ENCODE measurements around the gene HNRNPA3. TPM values are rescaled to one million over a fixed set of nuclear protein-coding genes. Genes with fewer than 3 reads are reported as not detected.

HNRNPA3 gene
- total and polyA plus RNA-seq, 2 donors (not counting 1 experiment from before 2014, with no cell fraction given) = 45.1 to 200 TPM

GRCh38 chr2:177175917-177176668 is 36.5 kb upstream of the HNRNPA3 start:
- Mint-ChIP-seq H3K4me1 (peaks cover 5% of the 10 kb centered on the region), H3K4me3 (no peak overlapping the region), H3K9me3 (ENCODE audit: insufficient read depth) (no peaks in the 10 kb centered on the region), H3K27ac (no peak overlapping the region), H3K27me3 (no peaks in the 10 kb centered on the region)
- Histone ChIP-seq H3K4me2 (replicated peaks; ENCODE audit: low read depth, low read length, poor library complexity, severe bottlenecking) (no peak overlapping the region), H4K20me1 (ENCODE audit: control insufficient read depth, insufficient read depth, low read length, poor library complexity, severe bottlenecking) (no peaks in the 10 kb centered on the region), H3K36me3 (replicated peaks in 1 of 2; ENCODE audit: control extremely low read depth in 1 of 2, control insufficient read depth in 1 of 2, extremely low read depth in 1 of 2, insufficient read depth in 2 of 2, low read length in 1 of 2) (no peaks in the 10 kb centered on the region), H3K79me2 (ENCODE audit: control insufficient read depth, insufficient read depth, low read length) (no peaks in the 10 kb centered on the region), H3K4me3 (ENCODE audit: control extremely low read depth in 1 of 5, extremely low read depth in 1 of 5, insufficient read depth in 1 of 5, low read depth in 2 of 5, low read length in 4 of 5) (no peak overlapping the region), H3K9ac (ENCODE audit: low read length) (no peak overlapping the region), H3K9me3 (ENCODE audit: control extremely low read depth in 1 of 3, control insufficient read depth in 2 of 3, insufficient read depth in 1 of 3, low read length in 2 of 3) (no peaks in the 10 kb centered on the region), H2AFZ (ENCODE audit: insufficient read depth, low read depth, low read length, poor library complexity, severe bottlenecking) (no peak overlapping the region), H3K4me1 (ENCODE audit: control insufficient read depth in 2 of 2, insufficient read depth in 2 of 2, low read length in 2 of 2) (peaks cover 0 to 2% of the 10 kb centered on the region in 2 donors), H3K27ac (ENCODE audit: low read length in 2 of 2) (no peak overlapping the region), H3K27me3 (replicated peaks in 1 of 4; ENCODE audit: control extremely low read depth in 1 of 4, control insufficient read depth in 3 of 4, insufficient read depth in 4 of 4, low read length in 3 of 4) (no peaks in the 10 kb centered on the region)
- TF ChIP-seq CTCF (IDR thresholded peaks at IDR 0.05) (no peak), EZH2 (IDR thresholded peaks at IDR 0.05; ENCODE audit: borderline replicate concordance, insufficient read depth, low read depth, low read length, poor library complexity, severe bottlenecking) (no peak)
- DNase-seq = no peak
- CTCF ChIA-PET = interaction anchor here (5.9 kb wide), 1 partner anchor 12 kb away, joined by 27 read pairs; no protein-coding TSS in a partner anchor
- POLR2A ChIA-PET = interaction anchor here (1.4 kb wide), 1 partner anchor 10 kb away, joined by 3 read pairs; no protein-coding TSS in a partner anchor
- intact Hi-C loops (cut with micrococcal nuclease) = no loop called here
- 84% methylated on average over 4 of the region's 7 CpGs for WGBS (ENCODE audit: insufficient coverage)
- ATAC-seq (ENCODE audit: low read depth) = no peak

DNA sequence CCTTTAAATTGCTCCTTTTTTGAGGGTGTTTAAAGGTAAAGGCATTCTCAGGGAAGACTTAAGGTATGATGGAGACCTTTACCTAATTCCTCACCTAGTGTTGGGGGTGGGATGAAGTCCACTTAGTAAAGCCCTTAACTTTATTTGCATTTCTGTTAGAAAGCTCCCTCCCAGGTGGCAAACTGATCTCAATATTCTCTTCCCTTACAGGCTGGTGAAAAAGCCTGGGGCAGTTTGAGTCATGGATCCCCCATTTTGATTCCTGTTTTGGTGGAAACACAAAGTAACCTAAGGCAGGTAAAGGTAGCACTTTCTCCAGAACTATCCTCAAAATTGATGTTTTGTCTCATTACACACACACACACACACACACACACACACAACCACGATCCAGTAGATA is 33.8 kb upstream of the HNRNPA3 start:
- Histone ChIP-seq H3K4me3 (ENCODE audit: control extremely low read depth in 1 of 5, extremely low read depth in 1 of 5, insufficient read depth in 1 of 5, low read depth in 2 of 5, low read length in 4 of 5) (no peak overlapping the region), H3K4me1 (ENCODE audit: control insufficient read depth in 2 of 2, insufficient read depth in 2 of 2, low read length in 2 of 2) (no peaks in the 10 kb centered on the region), H3K27ac (ENCODE audit: low read length in 2 of 2) (no peak overlapping the region), H3K27me3 (replicated peaks in 1 of 4; ENCODE audit: control extremely low read depth in 1 of 4, control insufficient read depth in 3 of 4, insufficient read depth in 4 of 4, low read length in 3 of 4) (no peaks in the 10 kb centered on the region), H3K36me3 (replicated peaks in 1 of 2; ENCODE audit: control extremely low read depth in 1 of 2, control insufficient read depth in 1 of 2, extremely low read depth in 1 of 2, insufficient read depth in 2 of 2, low read length in 1 of 2) (no peaks in the 10 kb centered on the region), H3K79me2 (ENCODE audit: control insufficient read depth, insufficient read depth, low read length) (no peaks in the 10 kb centered on the region), H3K9ac (ENCODE audit: low read length) (no peak overlapping the region), H4K20me1 (ENCODE audit: control insufficient read depth, insufficient read depth, low read length, poor library complexity, severe bottlenecking) (no peaks in the 10 kb centered on the region), H3K4me2 (replicated peaks; ENCODE audit: low read depth, low read length, poor library complexity, severe bottlenecking) (no peak overlapping the region), H2AFZ (ENCODE audit: insufficient read depth, low read depth, low read length, poor library complexity, severe bottlenecking) (no peak overlapping the region), H3K9me3 (ENCODE audit: control extremely low read depth in 1 of 3, control insufficient read depth in 2 of 3, insufficient read depth in 1 of 3, low read length in 2 of 3) (no peaks in the 10 kb centered on the region)
- DNase-seq (no peak), ATAC-seq (ENCODE audit: low read depth) (no peak)
- intact Hi-C loops (cut with micrococcal nuclease) = no loop called here
- TF ChIP-seq EZH2 (IDR thresholded peaks at IDR 0.05; ENCODE audit: borderline replicate concordance, insufficient read depth, low read depth, low read length, poor library complexity, severe bottlenecking) (no peak), CTCF (IDR thresholded peaks at IDR 0.05) (no peak)
- WGBS (ENCODE audit: insufficient coverage) = no CpG with 5 or more reads among the region's 1 CpG
- no peaks in the 10 kb centered on the region for H3K4me1 Mint-ChIP-seq
- no peak overlapping the region for H3K27ac Mint-ChIP-seq
- no peak overlapping the region for H3K4me3 Mint-ChIP-seq
- no peaks in the 10 kb centered on the region for H3K27me3 Mint-ChIP-seq
- POLR2A ChIA-PET = no interaction called here
- H3K9me3 Mint-ChIP-seq (ENCODE audit: insufficient read depth) = no peaks in the 10 kb centered on the region
- CTCF ChIA-PET = interaction anchor here (5.9 kb wide), 1 partner anchor 15 kb away, joined by 27 read pairs; no protein-coding TSS in a partner anchor

Measured in B cell (primary cell).